Stimulated activated CD4-positive, alpha-beta T cell treated with anti-CD3 and anti-CD28 coated beads, Interleukin-4, amount 100 ng/mL, for 24 hours (primary cell): ENCODE data around the gene TBC1D4.
"Not testable (repeated sequence)": the region's sequence is repeated elsewhere in the genome, so short reads cannot be mapped to it uniquely, and the experiment has no call there.

Source experiments
- DNase-seq: peaks from one replicate; pipeline ENCODE4 v3.0.0-alpha.2; 2020

The TBC1D4 gene

GRCh38 chr13:75258159-75258782 is 223.7 kb downstream of the TBC1D4 start:
- DNase-seq = no peak

- no peak for DNase-seq
Observed at GRCh38 chr13:75256922-75257321, 225.0 kb downstream of the TBC1D4 start.

GRCh38 chr13:75255653-75256052 is 226.3 kb downstream of the TBC1D4 start:
- DNase-seq = no peak

GRCh38 chr13:75255147-75255546 is 226.8 kb downstream of the TBC1D4 start:
- DNase-seq = no peak

GRCh38 chr13:75251188-75251587 is 230.8 kb downstream of the TBC1D4 start:
- no peak for DNase-seq

GRCh38 chr13:75250526-75251178 is 231.3 kb downstream of the TBC1D4 start:
- DNase-seq = no peak

GRCh38 chr13:75245578-75245977 is 236.4 kb downstream of the TBC1D4 start:
- not testable (repeated sequence) for DNase-seq

GRCh38 chr13:75240240-75240639 is 241.7 kb downstream of the TBC1D4 start:
- not testable (repeated sequence) for DNase-seq

- no peak for DNase-seq
Observed at GRCh38 chr13:75236774-75237173, 245.2 kb downstream of the TBC1D4 start.
